Measurements from ENCODE around the gene UBE2A.

The UBE2A gene

GRCh38 chrX:119624951-119625668 is 50.7 kb downstream of the UBE2A start:
- no peaks in the 10 kb centered on the region for H3K79me2 ChIP-seq (ENCODE audit: insufficient read depth, low read length)
- H3K9ac ChIP-seq (ENCODE audit: low read length): no peak overlapping the region
- no peaks in the 10 kb centered on the region for H3K9me2 ChIP-seq (ENCODE audit: low read depth, low read length)
- H3K4me2 ChIP-seq (ENCODE audit: low read length): no peak overlapping the region
- H3K36me3 ChIP-seq (ENCODE audit: insufficient read depth, low read length): peaks cover 48% of the 10 kb centered on the region
- H4K20me1 ChIP-seq (ENCODE audit: insufficient read depth, low read length): no peaks in the 10 kb centered on the region
- no peak overlapping the region for H3K27ac ChIP-seq (ENCODE audit: low read depth, low read length, poor library complexity, severe bottlenecking)
- H2AFZ ChIP-seq (ENCODE audit: low read length): no peak overlapping the region
- no peaks in the 10 kb centered on the region for H3K9me3 ChIP-seq (ENCODE audit: low read length)
- peaks cover under 1% of the 10 kb centered on the region for H3K4me1 ChIP-seq (ENCODE audit: insufficient read depth, low read length, severe bottlenecking)
- no peaks in the 10 kb centered on the region for H3F3A ChIP-seq (ENCODE audit: insufficient read depth, low read length)
- H3K4me3 ChIP-seq (ENCODE audit: low read depth, low read length, poor library complexity, severe bottlenecking): no peak overlapping the region
- TF ChIP-seq EZH2 (IDR thresholded peaks at IDR 0.05; ENCODE audit: borderline replicate concordance, low read length): no peak
- TF ChIP-seq, protein P1, sequence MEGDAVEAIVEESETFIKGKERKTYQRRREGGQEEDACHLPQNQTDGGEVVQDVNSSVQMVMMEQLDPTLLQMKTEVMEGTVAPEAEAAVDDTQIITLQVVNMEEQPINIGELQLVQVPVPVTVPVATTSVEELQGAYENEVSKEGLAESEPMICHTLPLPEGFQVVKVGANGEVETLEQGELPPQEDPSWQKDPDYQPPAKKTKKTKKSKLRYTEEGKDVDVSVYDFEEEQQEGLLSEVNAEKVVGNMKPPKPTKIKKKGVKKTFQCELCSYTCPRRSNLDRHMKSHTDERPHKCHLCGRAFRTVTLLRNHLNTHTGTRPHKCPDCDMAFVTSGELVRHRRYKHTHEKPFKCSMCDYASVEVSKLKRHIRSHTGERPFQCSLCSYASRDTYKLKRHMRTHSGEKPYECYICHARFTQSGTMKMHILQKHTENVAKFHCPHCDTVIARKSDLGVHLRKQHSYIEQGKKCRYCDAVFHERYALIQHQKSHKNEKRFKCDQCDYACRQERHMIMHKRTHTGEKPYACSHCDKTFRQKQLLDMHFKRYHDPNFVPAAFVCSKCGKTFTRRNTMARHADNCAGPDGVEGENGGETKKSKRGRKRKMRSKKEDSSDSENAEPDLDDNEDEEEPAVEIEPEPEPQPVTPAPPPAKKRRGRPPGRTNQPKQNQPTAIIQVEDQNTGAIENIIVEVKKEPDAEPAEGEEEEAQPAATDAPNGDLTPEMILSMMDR (IDR thresholded peaks at IDR 0.05; ENCODE audit: low read length): no peak
- H3K27me3 ChIP-seq (ENCODE audit: insufficient read depth, low read length): no peaks in the 10 kb centered on the region

GRCh38 chrX:119625843-119626242 is 51.5 kb downstream of the UBE2A start:
- Histone ChIP-seq H3K4me1 (ENCODE audit: insufficient read depth, low read length, severe bottlenecking) (no peaks in the 10 kb centered on the region), H3K36me3 (ENCODE audit: insufficient read depth, low read length) (peaks cover 56% of the 10 kb centered on the region), H2AFZ (ENCODE audit: low read length) (no peak overlapping the region), H3K27me3 (ENCODE audit: insufficient read depth, low read length) (no peaks in the 10 kb centered on the region), H3K9me3 (ENCODE audit: low read length) (no peaks in the 10 kb centered on the region), H3K9me2 (ENCODE audit: low read depth, low read length) (no peaks in the 10 kb centered on the region), H4K20me1 (ENCODE audit: insufficient read depth, low read length) (no peaks in the 10 kb centered on the region), H3K4me3 (ENCODE audit: low read depth, low read length, poor library complexity, severe bottlenecking) (no peak overlapping the region), H3F3A (ENCODE audit: insufficient read depth, low read length) (no peaks in the 10 kb centered on the region), H3K9ac (ENCODE audit: low read length) (no peak overlapping the region), H3K79me2 (ENCODE audit: insufficient read depth, low read length) (no peaks in the 10 kb centered on the region), H3K27ac (ENCODE audit: low read depth, low read length, poor library complexity, severe bottlenecking) (no peak overlapping the region), H3K4me2 (ENCODE audit: low read length) (no peak overlapping the region)
- TF ChIP-seq, protein P1 (IDR thresholded peaks at IDR 0.05; ENCODE audit: low read length): no peak
- TF ChIP-seq EZH2 (IDR thresholded peaks at IDR 0.05; ENCODE audit: borderline replicate concordance, low read length): no peak

All from OCI-LY1 (cell line).